Liver (tissue), 9 donors: ENCODE results near the gene ARHGAP28. TPM values are rescaled to one million over a fixed set of nuclear protein-coding genes. Genes with fewer than 3 reads are reported as not detected.

ENCODE experiments used
- DNase-seq: peaks from one replicate; pipeline ENCODE4 v3.0.0-alpha.2; 2017; ENCODE audit warnings: low spot score
- H3K27ac ChIP-seq, 2 donors: one replicate each; pipeline ENCODE4 v1.7.0; 2013; ENCODE audit warnings: inconsistent platforms in 2 of 2, low read length in 2 of 2, control low read depth in 1 of 2, low read depth in 1 of 2, mild to moderate bottlenecking in 1 of 2
- H3K27me3 ChIP-seq, 4 donors: one replicate each; pipeline versions ENCODE4 v1.6.1 to v1.7.0; 2013; ENCODE audit warnings: low read length in 3 of 4, inconsistent platforms in 1 of 4, mild to moderate bottlenecking in 1 of 4, moderate library complexity in 1 of 4; ENCODE audit not compliant: control insufficient read depth in 4 of 4, insufficient read depth in 4 of 4
- H3K36me3 ChIP-seq, 4 donors: one replicate each; pipeline versions ENCODE4 v1.6.1 to v1.7.0; 2013; ENCODE audit warnings: low read length in 3 of 4, mild to moderate bottlenecking in 3 of 4, low read depth in 1 of 4, moderate library complexity in 1 of 4; ENCODE audit not compliant: control insufficient read depth in 4 of 4, insufficient read depth in 3 of 4
- H3K4me1 ChIP-seq, 4 donors: one replicate each; pipeline versions ENCODE4 v1.6.1 to v1.7.0; 2013; ENCODE audit warnings: low read length in 3 of 4, mild to moderate bottlenecking in 3 of 4, moderate library complexity in 1 of 4; ENCODE audit not compliant: control insufficient read depth in 4 of 4, insufficient read depth in 4 of 4
- H3K4me3 ChIP-seq, 3 donors: one replicate each; pipeline versions ENCODE4 v1.6.1 to v1.7.0; 2013; ENCODE audit warnings: low read length in 3 of 3, control low read depth in 1 of 3, low read depth in 1 of 3, mild to moderate bottlenecking in 1 of 3
- H3K9ac ChIP-seq, 2 donors: one replicate each; pipeline ENCODE4 v1.7.0; 2013; ENCODE audit warnings: low read length in 2 of 2, mild to moderate bottlenecking in 2 of 2, moderate library complexity in 2 of 2, control low read depth in 1 of 2, low read depth in 1 of 2
- H3K9me3 ChIP-seq, 4 donors: one replicate each; pipeline versions ENCODE4 v1.6.1 to v1.7.0; 2013; ENCODE audit warnings: low read length in 3 of 4; ENCODE audit not compliant: control insufficient read depth in 4 of 4
- EGR1 ChIP-seq, 2 donors: IDR thresholded peaks; 2 replicates each; pipeline ENCODE4 v1.6.1; 2016 to 2018; ENCODE audit warnings: antibody characterized with exemption in 2 of 2, low read depth in 2 of 2
- FOXA1 ChIP-seq: IDR thresholded peaks from 2 replicates; pipeline ENCODE4 v1.6.1; 2016; ENCODE audit warnings: antibody characterized with exemption
- FOXA2 ChIP-seq: IDR thresholded peaks from 2 replicates; pipeline ENCODE4 v1.6.1; 2016; ENCODE audit warnings: antibody characterized with exemption
- GABPA ChIP-seq, 2 donors: IDR thresholded peaks in 1 of 2; conservative IDR thresholded peaks in 1 of 2; 2 replicates each; pipeline ENCODE4 v1.6.1; 2016; ENCODE audit warnings: antibody characterized with exemption in 2 of 2, mild to moderate bottlenecking in 1 of 2, moderate library complexity in 1 of 2
- HNF4A ChIP-seq, 2 donors: conservative IDR thresholded peaks; 2 replicates each; pipeline ENCODE4 v1.6.1; 2016; ENCODE audit warnings: antibody characterized with exemption in 2 of 2, mild to moderate bottlenecking in 2 of 2
- HNF4G ChIP-seq: IDR thresholded peaks from 2 replicates; pipeline ENCODE4 v1.6.1; 2016; ENCODE audit warnings: antibody characterized with exemption
- JUND ChIP-seq, 2 donors: IDR thresholded peaks; 2 replicates each; pipeline ENCODE4 v1.6.1; 2016; ENCODE audit warnings: antibody characterized with exemption in 2 of 2
- NR2F2 ChIP-seq: IDR thresholded peaks from 2 replicates; pipeline ENCODE4 v1.6.1; 2016; ENCODE audit warnings: antibody characterized with exemption
- RAD21 ChIP-seq, 2 donors: IDR thresholded peaks; 2 replicates each; pipeline ENCODE4 v1.6.1; 2016; ENCODE audit warnings: antibody characterized with exemption in 2 of 2, mild to moderate bottlenecking in 2 of 2
- RXRA ChIP-seq, 2 donors: IDR thresholded peaks; 2 replicates each; pipeline ENCODE4 v1.6.1; 2017 to 2018; ENCODE audit warnings: antibody characterized with exemption in 2 of 2, mild to moderate bottlenecking in 1 of 2
- SP1 ChIP-seq: IDR thresholded peaks from 2 replicates; pipeline ENCODE4 v1.6.1; 2018; ENCODE audit warnings: antibody characterized with exemption, mild to moderate bottlenecking
- TAF1 ChIP-seq: conservative IDR thresholded peaks from 2 replicates; pipeline ENCODE4 v1.6.1; 2016; ENCODE audit warnings: antibody characterized with exemption, mild to moderate bottlenecking
- YY1 ChIP-seq: IDR thresholded peaks from 2 replicates; pipeline ENCODE4 v1.6.1; 2016; ENCODE audit warnings: antibody characterized with exemption, mild to moderate bottlenecking
- WGBS: extraction: QIAGEN DNeasy Blood & Tissue Kit; methylation state at CpG from one replicate; pipeline ENCODE4 v1.1.7; 2013; 5-methylcytosine and 5-hydroxymethylcytosine counted together
- polyA plus RNA-seq, 2 donors: library from polyadenylated mRNA; stranded (reverse) in 1 of 2; unstranded in 1 of 2; fragments of 200-250 nt in 1 of 2; fragments of >200 nt in 1 of 2; fragmentation: Nextera tagmentation in 1 of 2; extraction: Ambion mirVana in 1 of 2; gene quantifications; one replicate each; pipeline versions ENCODE4 v1.2.1 to v1.2.3, GENCODE V29; 2013 to 2015
- total RNA-seq, 2 donors: library from RNA; depleted of rRNA; stranded (reverse); fragments of >200 nt; gene quantifications; one replicate each; pipeline ENCODE4 v1.2.3, GENCODE V29; 2014
- TF ChIP-seq, protein P1 (sequence below): IDR thresholded peaks from 2 replicates; pipeline ENCODE4 v1.6.1; 2016; ENCODE audit warnings: antibody characterized with exemption
- TF ChIP-seq, protein P2 (sequence below): fragments of 150-350 bp; IDR thresholded peaks from 2 replicates; pipeline ENCODE4 v1.5.1; 2017; ENCODE audit warnings: improper control_type of control experiment, low read depth, low read length; ENCODE audit not compliant: missing input control
- TF ChIP-seq, protein P3 (sequence below): IDR thresholded peaks from 2 replicates; pipeline ENCODE4 v1.6.1; 2016; ENCODE audit warnings: antibody characterized with exemption
- TF ChIP-seq, protein P4 (sequence below): IDR thresholded peaks from 2 replicates; pipeline ENCODE4 v1.6.1; 2016; ENCODE audit warnings: antibody characterized with exemption
- TF ChIP-seq, protein P5 (sequence below): IDR thresholded peaks from 2 replicates; pipeline ENCODE4 v1.6.1; 2016; ENCODE audit warnings: antibody characterized with exemption, mild to moderate bottlenecking
- donor health status: healthy.
- donor health status: healthy.
- donor health status: healthy.
- donor health status: healthy.
- donor health status: healthy.

Gene ARHGAP28
- total and polyA plus RNA-seq, 4 donors: 0.14 to 2.1 (median 0.69) TPM

DNA sequence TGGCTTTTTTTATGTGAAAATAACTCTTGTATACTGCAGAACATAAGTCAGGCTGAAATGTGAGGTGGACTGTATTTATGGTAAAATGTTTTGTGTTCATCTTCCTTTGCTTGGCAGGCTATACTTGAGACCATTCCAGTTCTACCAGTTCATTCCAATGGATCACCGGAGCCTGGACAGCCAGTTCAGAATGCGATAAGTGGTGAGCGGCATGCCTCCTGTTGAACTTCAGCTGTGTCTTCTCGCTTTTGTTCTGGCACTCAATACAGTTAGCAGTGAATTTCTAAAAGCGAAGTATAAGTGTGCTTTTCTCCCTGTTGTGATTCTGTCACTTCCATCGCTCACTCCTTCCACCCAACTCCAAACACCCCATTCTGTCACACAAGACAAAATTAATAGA lies 138.5 kb downstream of the ARHGAP28 start:
- no peak overlapping the region for H3K9ac ChIP-seq
- 95% methylated on average over 6 of the region's 6 CpGs for WGBS
- H3K4me1 ChIP-seq: no peaks in the 10 kb centered on the region
- DNase-seq: no peak
- H3K4me3 ChIP-seq: no peak overlapping the region
- H3K27ac ChIP-seq: no peak overlapping the region
- TF ChIP-seq, protein P1, sequence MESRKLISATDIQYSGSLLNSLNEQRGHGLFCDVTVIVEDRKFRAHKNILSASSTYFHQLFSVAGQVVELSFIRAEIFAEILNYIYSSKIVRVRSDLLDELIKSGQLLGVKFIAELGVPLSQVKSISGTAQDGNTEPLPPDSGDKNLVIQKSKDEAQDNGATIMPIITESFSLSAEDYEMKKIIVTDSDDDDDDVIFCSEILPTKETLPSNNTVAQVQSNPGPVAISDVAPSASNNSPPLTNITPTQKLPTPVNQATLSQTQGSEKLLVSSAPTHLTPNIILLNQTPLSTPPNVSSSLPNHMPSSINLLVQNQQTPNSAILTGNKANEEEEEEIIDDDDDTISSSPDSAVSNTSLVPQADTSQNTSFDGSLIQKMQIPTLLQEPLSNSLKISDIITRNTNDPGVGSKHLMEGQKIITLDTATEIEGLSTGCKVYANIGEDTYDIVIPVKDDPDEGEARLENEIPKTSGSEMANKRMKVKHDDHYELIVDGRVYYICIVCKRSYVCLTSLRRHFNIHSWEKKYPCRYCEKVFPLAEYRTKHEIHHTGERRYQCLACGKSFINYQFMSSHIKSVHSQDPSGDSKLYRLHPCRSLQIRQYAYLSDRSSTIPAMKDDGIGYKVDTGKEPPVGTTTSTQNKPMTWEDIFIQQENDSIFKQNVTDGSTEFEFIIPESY: no peak
- TF ChIP-seq GABPA (IDR thresholded peaks at IDR 0.05 in 1 of 2, conservative IDR thresholded peaks at IDR 0.05 in 1 of 2) (no peak), FOXA1 (no peak), SP1 (no peak), EGR1 (IDR thresholded peaks at IDR 0.05; ENCODE audit: low read depth in 2 of 2) (no peak), HNF4A (conservative IDR thresholded peaks at IDR 0.05) (no peak), NR2F2 (no peak), YY1 (no peak), TAF1 (no peak), RXRA (IDR thresholded peaks at IDR 0.05) (no peak), HNF4G (no peak), JUND (IDR thresholded peaks at IDR 0.05) (no peak)
- TF ChIP-seq, protein P2, sequence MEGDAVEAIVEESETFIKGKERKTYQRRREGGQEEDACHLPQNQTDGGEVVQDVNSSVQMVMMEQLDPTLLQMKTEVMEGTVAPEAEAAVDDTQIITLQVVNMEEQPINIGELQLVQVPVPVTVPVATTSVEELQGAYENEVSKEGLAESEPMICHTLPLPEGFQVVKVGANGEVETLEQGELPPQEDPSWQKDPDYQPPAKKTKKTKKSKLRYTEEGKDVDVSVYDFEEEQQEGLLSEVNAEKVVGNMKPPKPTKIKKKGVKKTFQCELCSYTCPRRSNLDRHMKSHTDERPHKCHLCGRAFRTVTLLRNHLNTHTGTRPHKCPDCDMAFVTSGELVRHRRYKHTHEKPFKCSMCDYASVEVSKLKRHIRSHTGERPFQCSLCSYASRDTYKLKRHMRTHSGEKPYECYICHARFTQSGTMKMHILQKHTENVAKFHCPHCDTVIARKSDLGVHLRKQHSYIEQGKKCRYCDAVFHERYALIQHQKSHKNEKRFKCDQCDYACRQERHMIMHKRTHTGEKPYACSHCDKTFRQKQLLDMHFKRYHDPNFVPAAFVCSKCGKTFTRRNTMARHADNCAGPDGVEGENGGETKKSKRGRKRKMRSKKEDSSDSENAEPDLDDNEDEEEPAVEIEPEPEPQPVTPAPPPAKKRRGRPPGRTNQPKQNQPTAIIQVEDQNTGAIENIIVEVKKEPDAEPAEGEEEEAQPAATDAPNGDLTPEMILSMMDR: no peak
- TF ChIP-seq, protein P3, sequence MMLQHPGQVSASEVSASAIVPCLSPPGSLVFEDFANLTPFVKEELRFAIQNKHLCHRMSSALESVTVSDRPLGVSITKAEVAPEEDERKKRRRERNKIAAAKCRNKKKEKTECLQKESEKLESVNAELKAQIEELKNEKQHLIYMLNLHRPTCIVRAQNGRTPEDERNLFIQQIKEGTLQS: no peak
- TF ChIP-seq, protein P4, sequence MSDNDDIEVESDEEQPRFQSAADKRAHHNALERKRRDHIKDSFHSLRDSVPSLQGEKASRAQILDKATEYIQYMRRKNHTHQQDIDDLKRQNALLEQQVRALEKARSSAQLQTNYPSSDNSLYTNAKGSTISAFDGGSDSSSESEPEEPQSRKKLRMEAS: no peak
- TF ChIP-seq, protein P5, sequence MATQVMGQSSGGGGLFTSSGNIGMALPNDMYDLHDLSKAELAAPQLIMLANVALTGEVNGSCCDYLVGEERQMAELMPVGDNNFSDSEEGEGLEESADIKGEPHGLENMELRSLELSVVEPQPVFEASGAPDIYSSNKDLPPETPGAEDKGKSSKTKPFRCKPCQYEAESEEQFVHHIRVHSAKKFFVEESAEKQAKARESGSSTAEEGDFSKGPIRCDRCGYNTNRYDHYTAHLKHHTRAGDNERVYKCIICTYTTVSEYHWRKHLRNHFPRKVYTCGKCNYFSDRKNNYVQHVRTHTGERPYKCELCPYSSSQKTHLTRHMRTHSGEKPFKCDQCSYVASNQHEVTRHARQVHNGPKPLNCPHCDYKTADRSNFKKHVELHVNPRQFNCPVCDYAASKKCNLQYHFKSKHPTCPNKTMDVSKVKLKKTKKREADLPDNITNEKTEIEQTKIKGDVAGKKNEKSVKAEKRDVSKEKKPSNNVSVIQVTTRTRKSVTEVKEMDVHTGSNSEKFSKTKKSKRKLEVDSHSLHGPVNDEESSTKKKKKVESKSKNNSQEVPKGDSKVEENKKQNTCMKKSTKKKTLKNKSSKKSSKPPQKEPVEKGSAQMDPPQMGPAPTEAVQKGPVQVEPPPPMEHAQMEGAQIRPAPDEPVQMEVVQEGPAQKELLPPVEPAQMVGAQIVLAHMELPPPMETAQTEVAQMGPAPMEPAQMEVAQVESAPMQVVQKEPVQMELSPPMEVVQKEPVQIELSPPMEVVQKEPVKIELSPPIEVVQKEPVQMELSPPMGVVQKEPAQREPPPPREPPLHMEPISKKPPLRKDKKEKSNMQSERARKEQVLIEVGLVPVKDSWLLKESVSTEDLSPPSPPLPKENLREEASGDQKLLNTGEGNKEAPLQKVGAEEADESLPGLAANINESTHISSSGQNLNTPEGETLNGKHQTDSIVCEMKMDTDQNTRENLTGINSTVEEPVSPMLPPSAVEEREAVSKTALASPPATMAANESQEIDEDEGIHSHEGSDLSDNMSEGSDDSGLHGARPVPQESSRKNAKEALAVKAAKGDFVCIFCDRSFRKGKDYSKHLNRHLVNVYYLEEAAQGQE: no peak
- H3K27me3 ChIP-seq: no peaks in the 10 kb centered on the region
- no peaks in the 10 kb centered on the region for H3K36me3 ChIP-seq
- no peaks in the 10 kb centered on the region for H3K9me3 ChIP-seq

DNA sequence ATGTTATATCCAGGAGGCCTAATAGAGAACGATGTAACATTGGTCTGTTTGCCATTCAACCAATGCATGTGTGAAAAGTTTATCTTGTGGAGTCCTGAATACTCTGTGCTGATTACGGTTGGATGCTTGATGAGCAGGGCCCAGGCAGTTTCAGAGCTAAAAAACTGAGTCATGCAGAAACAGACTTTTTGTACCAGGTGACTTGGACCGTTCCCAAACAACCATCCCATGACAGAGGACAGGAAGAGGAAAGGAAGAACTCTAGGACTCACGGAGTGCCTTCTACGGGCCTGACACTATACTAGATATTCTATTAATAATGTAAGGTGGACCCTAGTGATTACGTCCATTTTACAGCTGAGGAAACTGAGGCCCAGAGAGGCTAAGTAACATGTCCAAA lies 142.1 kb downstream of the ARHGAP28 start:
- no peak overlapping the region for H3K27ac ChIP-seq
- WGBS: 84% methylated on average over 6 of the region's 6 CpGs
- no peaks in the 10 kb centered on the region for H3K36me3 ChIP-seq
- DNase-seq: no peak
- no peaks in the 10 kb centered on the region for H3K4me1 ChIP-seq
- H3K9ac ChIP-seq: no peak overlapping the region
- peaks cover 0 to 4% (median 0%) of the 10 kb centered on the region in 4 donors for H3K27me3 ChIP-seq
- H3K9me3 ChIP-seq: no peaks in the 10 kb centered on the region
- H3K4me3 ChIP-seq: no peak overlapping the region
- TF ChIP-seq, protein P4: no peak
- no peak for TF ChIP-seq GABPA (IDR thresholded peaks at IDR 0.05 in 1 of 2, conservative IDR thresholded peaks at IDR 0.05 in 1 of 2)
- TF ChIP-seq RAD21 (IDR thresholded peaks at IDR 0.05): no peak
- no peak for TF ChIP-seq FOXA1
- TF ChIP-seq, protein P5: no peak
- TF ChIP-seq JUND (IDR thresholded peaks at IDR 0.05): no peak
- no peak for TF ChIP-seq HNF4G
- TF ChIP-seq, protein P3: no peak
- no peak for TF ChIP-seq EGR1 (IDR thresholded peaks at IDR 0.05; ENCODE audit: low read depth in 2 of 2)
- TF ChIP-seq FOXA2: no peak
- TF ChIP-seq NR2F2: no peak
